Ammon's horn (tissue), 1 donor: ENCODE results near the gene TOX2.

Experiments
- DNase-seq: peaks from one replicate; pipeline ENCODE4 v3.0.0-alpha.2; 2016; ENCODE audit warnings: low spot score

TOX2 gene

DNA sequence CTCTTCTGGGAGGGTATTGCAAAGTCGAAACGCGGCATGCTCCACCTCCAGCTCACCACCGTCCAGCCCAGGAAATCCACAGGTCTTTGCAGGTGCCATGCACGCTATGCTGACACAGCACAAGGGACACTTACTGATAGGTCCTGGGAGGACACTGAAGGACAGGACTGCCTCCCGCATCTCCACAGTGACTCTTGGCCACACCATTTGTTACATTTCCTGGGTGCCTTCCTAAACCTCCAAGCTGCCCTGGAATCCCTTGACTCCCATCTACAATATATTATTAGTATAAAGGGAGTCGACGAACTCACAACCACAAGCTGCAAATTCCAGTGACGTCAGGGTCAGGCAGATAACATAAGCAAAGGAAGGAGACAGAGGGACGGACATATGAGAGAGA, 165.4 kb downstream of the TOX2 start:
- DNase-seq, result no peak

DNA sequence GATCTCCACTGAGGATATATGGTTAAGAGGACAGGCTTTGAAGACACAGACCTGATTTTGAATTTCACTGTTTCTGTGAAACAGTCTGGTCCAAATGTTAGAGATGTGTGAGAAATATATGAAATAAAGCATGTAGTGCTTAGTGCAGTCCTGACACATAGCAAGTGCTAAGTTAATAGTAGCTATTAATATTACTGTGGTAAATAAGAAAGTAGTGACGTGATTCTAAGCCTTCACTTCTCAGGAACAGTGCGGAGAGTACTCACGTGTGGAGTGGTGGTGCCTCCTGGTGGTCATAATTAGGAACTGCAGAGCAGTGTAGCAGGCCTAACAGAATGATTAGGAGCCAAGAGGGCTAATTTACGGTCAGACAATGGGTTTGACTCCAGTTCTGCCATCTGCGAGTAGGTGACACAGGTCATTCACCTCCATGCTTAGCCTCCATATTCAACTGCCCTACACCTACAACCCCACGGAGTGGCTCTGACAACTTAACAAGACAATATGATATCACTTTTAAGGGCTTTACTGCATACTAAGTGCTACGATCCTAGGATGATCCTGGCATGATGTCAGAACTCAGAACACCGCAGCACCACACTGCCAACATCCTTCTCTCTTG, 166.1 kb downstream of the TOX2 start:
- peak; percentile 90 for DNase-seq

- no peak for DNase-seq
Observed at GRCh38 chr20:44081476-44081875, 166.8 kb downstream of the TOX2 start.

DNA sequence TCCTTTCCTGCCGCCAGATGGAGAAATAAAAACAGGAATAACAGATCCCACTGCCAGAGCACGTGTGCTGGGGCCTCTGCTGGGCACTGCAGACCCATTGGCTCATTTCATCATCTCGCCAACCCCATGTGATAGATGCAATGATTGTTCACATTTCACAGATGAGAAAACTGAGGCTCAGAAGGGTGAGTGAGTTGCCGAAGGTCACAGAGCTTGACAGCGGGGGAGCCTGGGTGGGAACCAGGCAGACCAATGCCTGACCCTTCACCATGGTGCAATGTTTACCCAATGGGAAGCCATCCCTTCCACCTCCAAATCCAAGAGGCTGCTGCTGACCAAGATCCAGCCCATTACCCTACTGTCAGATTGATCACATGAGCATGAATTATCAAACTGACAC, 167.2 kb downstream of the TOX2 start:
- DNase-seq, result no peak

DNA sequence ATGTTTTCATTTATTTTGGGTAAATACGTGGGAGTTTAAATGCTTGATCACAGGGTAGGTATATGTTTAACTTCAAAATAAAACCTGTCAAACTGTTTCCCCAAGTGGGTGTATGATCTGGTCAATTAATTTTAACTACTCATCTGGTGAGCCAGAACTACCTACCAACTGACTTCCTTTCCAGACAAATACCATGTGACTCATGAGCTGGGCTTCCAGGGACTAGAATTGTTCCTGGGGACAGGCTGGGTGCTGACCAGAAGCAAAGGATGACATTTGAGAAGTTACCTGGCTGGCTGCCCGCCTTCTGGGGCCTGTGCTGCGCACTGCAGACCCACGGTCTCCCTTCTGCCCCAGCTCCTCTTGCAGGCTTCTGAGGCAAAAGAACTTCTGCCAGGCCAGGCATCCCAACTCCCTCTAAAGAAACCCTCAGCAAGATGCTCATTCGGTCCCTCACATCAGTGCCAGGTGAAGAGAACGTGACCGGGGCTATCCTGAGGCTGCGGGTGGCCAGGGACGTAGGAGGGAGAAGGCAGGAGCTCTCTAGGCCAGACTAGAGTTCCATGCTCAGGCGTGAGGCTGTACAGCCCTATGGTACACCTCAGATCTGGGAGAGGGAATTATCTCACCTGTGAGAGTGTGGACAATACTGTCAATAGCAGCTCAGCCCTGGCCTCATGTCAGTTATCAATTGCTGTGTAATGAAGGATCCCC, 168.7 kb downstream of the TOX2 start:
- no peak for DNase-seq

GRCh38 chr20:44084439-44084838, 169.8 kb downstream of the TOX2 start:
- no peak for DNase-seq

GRCh38 chr20:44084891-44085290, 170.2 kb downstream of the TOX2 start:
- no peak for DNase-seq

- no peak for DNase-seq
Observed at GRCh38 chr20:44085616-44086434, 171.2 kb downstream of the TOX2 start.

DNA sequence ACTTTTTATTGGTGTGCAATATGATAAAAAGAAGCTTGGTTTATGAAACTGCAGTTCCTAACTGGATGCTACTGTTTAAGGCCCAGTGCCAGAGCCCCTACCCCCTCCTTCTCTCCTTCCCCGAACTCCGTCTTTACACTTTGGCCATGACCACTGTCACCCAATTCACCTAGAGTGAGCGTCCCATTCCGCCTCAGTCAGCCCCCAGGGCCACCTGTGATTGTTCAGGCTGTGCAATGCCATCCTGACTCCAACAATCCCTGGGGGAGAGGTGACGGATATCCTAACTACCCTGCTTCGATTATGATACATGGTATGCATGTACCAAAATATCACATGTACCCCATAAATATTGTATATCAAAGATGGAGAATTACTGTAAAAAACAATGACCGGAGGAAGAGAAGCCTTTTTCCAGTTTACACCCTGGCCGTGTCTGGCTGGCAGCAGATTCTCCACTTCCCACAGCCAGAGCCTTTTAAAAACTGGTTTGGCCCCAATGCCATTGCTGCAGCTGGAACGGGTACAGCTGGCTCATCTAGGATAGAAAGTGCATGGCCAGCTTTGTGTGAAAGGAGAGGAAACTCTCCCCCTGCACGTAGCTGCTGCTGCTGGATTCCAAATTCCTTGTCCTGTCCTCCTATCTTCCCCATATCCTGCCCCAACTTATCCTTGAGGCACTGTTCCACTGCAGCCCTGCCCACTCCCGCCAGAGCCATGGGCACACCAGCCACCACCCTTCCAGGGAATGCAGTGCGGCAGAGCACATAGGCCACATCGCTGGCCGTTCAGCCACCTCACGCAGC, 172.6 kb downstream of the TOX2 start:
- peak; percentile 27 for DNase-seq

DNA sequence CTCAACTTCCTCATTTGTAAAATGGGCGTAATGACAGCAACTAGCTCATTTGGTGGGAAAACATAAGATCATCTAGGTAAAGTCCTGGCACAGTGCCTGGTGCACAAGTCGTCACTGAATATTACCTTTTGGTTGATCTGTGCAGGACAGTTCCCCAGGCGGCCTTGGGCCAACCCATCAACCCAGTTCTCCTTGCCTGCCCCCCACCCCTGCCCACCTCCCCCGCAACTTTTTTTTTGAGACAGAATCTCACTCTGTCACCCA, 173.1 kb downstream of the TOX2 start:
- no peak for DNase-seq

DNA sequence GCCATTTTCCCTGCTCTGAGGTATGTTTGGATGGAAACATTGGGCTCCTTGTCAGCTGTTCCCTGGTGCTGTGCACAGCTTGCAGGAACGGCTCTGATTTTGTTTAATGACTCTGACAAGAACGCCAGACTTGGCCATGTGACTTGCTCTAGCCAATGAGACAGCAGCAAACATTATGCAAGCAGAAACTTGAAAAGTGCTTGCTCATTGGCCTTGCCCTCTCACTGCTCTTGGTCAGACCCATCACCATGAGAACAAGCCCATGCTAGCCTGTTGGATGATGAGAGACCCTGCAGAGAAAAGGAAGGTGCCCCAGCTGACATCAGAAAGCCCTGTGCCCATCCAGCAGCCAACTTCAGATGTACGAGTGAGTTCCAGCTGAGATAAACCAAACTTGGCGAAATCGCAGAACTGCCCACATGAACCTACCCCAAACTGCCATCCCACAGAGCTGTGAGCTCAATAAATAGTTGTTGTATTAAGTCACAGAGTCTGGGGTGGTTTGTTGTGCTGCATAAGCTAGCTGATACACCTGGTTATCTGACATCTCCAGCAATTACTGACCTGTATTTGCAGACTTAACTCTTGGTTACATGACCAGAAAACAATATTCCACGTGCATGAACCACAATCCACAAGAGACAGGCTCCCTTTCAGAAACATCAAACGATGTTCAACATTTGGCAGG, 175.5 kb downstream of the TOX2 start:
- DNase-seq, result no peak

GRCh38 chr20:44091026-44091425, 176.4 kb downstream of the TOX2 start:
- no peak for DNase-seq

GRCh38 chr20:44092551-44093248, 178.0 kb downstream of the TOX2 start:
- DNase-seq, result peak; percentile 31

- DNase-seq, result no peak
Observed at GRCh38 chr20:44093249-44093582, 178.6 kb downstream of the TOX2 start.

DNA sequence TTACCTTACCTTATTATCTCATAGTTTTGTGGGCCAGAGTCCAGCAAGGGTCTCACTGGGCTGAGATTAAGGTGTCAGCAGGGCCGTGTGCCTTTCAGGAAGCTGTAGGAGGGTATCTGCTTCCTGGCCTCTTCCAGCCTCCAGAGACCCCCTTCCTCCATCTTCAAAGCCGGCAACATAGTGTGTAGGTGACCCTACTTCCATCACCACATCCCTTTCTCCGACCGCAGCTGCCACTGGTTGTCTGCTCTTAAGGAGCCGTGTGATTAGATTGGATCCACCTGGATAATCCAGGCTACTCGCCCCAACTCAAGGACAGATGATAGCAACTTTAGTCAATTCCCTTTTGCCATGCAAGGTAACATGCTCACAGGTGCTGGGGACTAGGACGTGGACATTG, 181.2 kb downstream of the TOX2 start:
- DNase-seq, result no peak

DNA sequence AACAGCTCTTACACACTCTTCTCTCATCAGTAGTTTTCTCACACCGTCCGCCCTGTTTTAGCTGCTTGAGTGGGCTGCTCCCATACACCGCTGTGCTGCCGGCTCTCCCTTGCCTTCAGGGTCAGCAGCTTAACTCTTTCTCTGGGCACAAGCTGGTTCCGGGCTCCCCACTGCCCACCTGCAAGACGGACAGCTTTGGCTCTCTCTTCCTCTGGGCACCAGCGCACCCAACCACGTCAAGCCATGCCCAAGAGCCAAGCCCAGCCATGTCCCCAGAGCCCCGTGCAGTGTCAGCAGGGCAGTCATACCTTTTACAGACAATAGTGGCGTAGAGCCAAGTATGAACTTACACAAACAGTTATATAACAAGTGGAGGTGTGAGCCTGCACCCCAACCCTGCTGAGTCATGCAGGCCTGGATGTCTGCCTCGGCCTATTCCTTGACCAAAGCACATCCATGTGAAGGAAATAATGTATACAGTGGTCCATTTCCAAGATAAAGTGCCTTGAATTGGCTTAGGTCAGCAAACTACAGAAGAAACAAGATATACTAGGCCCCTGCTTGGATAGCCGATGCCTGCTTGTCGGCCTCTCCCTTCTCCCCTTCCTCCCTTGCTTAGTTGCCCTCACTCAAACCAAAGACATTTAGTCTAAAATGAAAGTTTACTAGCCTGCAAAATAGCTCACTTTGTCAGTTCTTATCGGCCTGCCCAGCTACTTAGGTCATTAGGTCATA, 183.0 kb downstream of the TOX2 start:
- no peak for DNase-seq

DNA sequence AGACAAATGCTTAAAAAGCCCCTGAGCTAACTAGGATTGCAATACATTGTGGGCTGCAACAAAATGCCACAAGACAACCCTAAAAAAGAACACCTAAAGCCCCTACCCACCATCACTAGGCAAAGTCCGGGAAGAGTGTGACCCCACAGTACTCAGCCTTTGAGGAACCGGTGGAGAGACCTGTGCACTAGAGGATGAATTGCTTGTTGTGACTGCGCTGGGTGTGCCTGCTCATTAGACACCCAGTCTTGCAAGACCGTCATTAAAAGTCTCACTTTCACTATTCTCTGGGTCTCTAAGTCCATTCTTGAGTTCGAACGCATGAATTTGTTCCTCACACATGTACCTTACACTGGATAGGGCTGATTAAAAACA, 183.6 kb downstream of the TOX2 start:
- no peak for DNase-seq

GRCh38 chr20:44098657-44099056, 184.0 kb downstream of the TOX2 start:
- no peak for DNase-seq

- DNase-seq, result no peak
Observed at GRCh38 chr20:44099832-44100231, 185.2 kb downstream of the TOX2 start.

DNA sequence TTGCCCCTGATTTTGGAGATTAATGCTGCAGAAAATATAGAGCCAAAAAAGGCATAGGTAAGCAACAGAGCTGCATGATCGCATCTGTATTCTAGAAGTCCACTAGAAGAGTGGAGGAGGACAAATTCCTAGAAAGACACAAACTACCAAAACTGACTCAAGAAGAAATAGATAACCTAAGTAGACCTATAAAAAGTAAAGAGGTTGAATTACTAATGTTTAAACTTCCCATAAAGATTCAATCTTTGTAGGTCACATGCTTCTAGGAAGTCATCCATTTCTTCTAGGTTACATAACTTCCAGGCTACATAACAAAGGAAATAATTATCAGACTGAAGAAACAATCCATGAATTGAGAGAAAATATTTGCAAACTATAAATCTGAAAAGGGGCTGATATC, 187.9 kb downstream of the TOX2 start:
- DNase-seq, result no peak
